H1 (cell line): ENCODE measurements around the gene DLL4. TPM values are rescaled to one million over a fixed set of nuclear protein-coding genes. Genes with fewer than 3 reads are reported as not detected.

Source experiments
- CTCF ChIA-PET: fragments of 300-600 bp; sonication (Branson Sonifier 250); formaldehyde crosslinking; loops from one replicate; lab custom pipeline; 2021; ENCODE audit not compliant: partially characterized antibody; lab: Charles Lee
- POLR2A ChIA-PET: fragments of 300-600 bp; sonication (Branson Sonifier 250); formaldehyde crosslinking; loops from one replicate; lab custom pipeline; 2021; ENCODE audit warnings: inconsistent platforms; ENCODE audit not compliant: partially characterized antibody; lab: Charles Lee
- DNase-seq, 2 experiments: peaks; one replicate each; pipeline versions ENCODE4 v3.0.0 to v3.0.0-alpha.2; 2010 to 2022; ENCODE audit warnings: low spot score in 2 of 2, low read depth in 1 of 2, mixed read lengths in 1 of 2
- FAIRE-seq: peaks from 2 replicates; lab custom pipeline; 2011; peaks lifted over from hg19 to GRCh38; lab: Jason Lieb, UNC
- H2AFZ ChIP-seq: 2 replicates; pipeline ENCODE4 v1.8.1; 2012; ENCODE audit warnings: low read length, inconsistent platforms
- H2AK5ac ChIP-seq: 2 replicates; pipeline ENCODE4 v1.6.1; 2013; ENCODE audit warnings: low read depth, low read length
- H2BK120ac ChIP-seq: replicated peaks from 2 replicates; pipeline ENCODE3; 2013; ENCODE audit warnings: low read depth, low read length, inconsistent platforms
- H2BK12ac ChIP-seq: 2 replicates; pipeline ENCODE4 v1.6.1; 2013; ENCODE audit warnings: low read depth, low read length
- H2BK15ac ChIP-seq: 2 replicates; pipeline ENCODE4 v1.6.1; 2013; ENCODE audit warnings: low read length
- H2BK20ac ChIP-seq: 2 replicates; pipeline ENCODE4 v1.6.1; 2013; ENCODE audit warnings: low read length
- H2BK5ac ChIP-seq: 2 replicates; pipeline ENCODE4 v1.6.1; 2013; ENCODE audit warnings: low read depth, low read length
- H3K14ac ChIP-seq: 2 replicates; pipeline ENCODE4 v1.6.1; 2013; ENCODE audit warnings: inconsistent platforms; ENCODE audit not compliant: insufficient read length
- H3K18ac ChIP-seq: 2 replicates; pipeline ENCODE4 v1.6.1; 2013; ENCODE audit warnings: low read length; ENCODE audit errors: extremely low read depth
- H3K23ac ChIP-seq: 2 replicates; pipeline ENCODE4 v1.6.1; 2013; ENCODE audit warnings: inconsistent platforms; ENCODE audit not compliant: insufficient read length
- H3K23me2 ChIP-seq: 2 replicates; pipeline ENCODE4 v1.6.1; 2013; ENCODE audit warnings: low read depth, low read length
- H3K27ac ChIP-seq: 2 replicates; pipeline ENCODE4 v1.6.1; 2011; ENCODE audit warnings: low read depth, low read length, inconsistent platforms
- H3K27me3 ChIP-seq, 4 experiments: replicated peaks in 1 of 4; 1 replicate in 1 of 4; 2 replicates in 3 of 4; pipeline versions ENCODE4 v1.6.1 to v1.8.1; 2011 to 2013; ENCODE audit warnings: low read length in 3 of 4, mild to moderate bottlenecking in 3 of 4, inconsistent platforms in 2 of 4, mixed read lengths in 2 of 4, moderate library complexity in 1 of 4; ENCODE audit not compliant: control insufficient read depth in 3 of 4, insufficient read depth in 3 of 4; ENCODE audit errors: extremely low read depth in 1 of 4
- H3K36me3 ChIP-seq, 4 experiments: 2 replicates each; pipeline versions ENCODE4 v1.6.1 to v1.8.1; 2011 to 2013; ENCODE audit warnings: mild to moderate bottlenecking in 4 of 4, low read length in 3 of 4, moderate library complexity in 2 of 4, control low read depth in 1 of 4, inconsistent platforms in 1 of 4; ENCODE audit not compliant: insufficient read depth in 4 of 4, control insufficient read depth in 2 of 4
- H3K4ac ChIP-seq: replicated peaks from 2 replicates; pipeline ENCODE3; 2013; ENCODE audit warnings: low read length, low read depth, mixed read lengths, inconsistent platforms; ENCODE audit not compliant: insufficient read length
- H3K4me1 ChIP-seq, 4 experiments: replicated peaks in 1 of 4; 1 replicate in 1 of 4; 2 replicates in 3 of 4; pipeline versions ENCODE4 v1.6.1 to v1.8.1; 2011 to 2013; ENCODE audit warnings: low read length in 3 of 4, inconsistent platforms in 2 of 4, mixed read lengths in 1 of 4; ENCODE audit not compliant: insufficient read depth in 4 of 4, control insufficient read depth in 3 of 4
- H3K4me2 ChIP-seq, 2 experiments: 2 replicates each; pipeline versions ENCODE4 v1.6.1 to v1.8.1; 2011 to 2013; ENCODE audit warnings: low read depth in 2 of 2, low read length in 2 of 2, control low read depth in 1 of 2, inconsistent platforms in 1 of 2, mild to moderate bottlenecking in 1 of 2; ENCODE audit not compliant: insufficient read depth in 1 of 2
- H3K4me3 ChIP-seq, 4 experiments: fragments of 200-600, 300-600 bp in 1 of 4; sonication (generic), shearing (Covaris generic), sonication (Bioruptor Twin) in 1 of 4; 2 replicates each; pipeline versions ENCODE4 v1.5.1 to v1.8.1; 2011 to 2016; ENCODE audit warnings: low read length in 4 of 4, low read depth in 3 of 4, control low read depth in 2 of 4, inconsistent platforms in 2 of 4, mild to moderate bottlenecking in 2 of 4, mixed read lengths in 1 of 4, moderate library complexity in 1 of 4; ENCODE audit not compliant: insufficient read depth in 2 of 4; ENCODE audit errors: extremely low read depth in 1 of 4
- H3K56ac ChIP-seq: replicated peaks from 2 replicates; pipeline ENCODE3; 2013; ENCODE audit warnings: low read depth, mild to moderate bottlenecking, mixed read lengths, low read length, inconsistent platforms; ENCODE audit not compliant: insufficient read length
- H3K79me1 ChIP-seq: 2 replicates; pipeline ENCODE4 v1.6.1; 2013; ENCODE audit warnings: low read depth, low read length, control low read depth
- H3K79me2 ChIP-seq, 2 experiments: 2 replicates each; pipeline versions ENCODE4 v1.6.1 to v1.8.1; 2012 to 2013; ENCODE audit warnings: low read length in 2 of 2, mild to moderate bottlenecking in 2 of 2, inconsistent platforms in 1 of 2; ENCODE audit not compliant: insufficient read depth in 2 of 2, control insufficient read depth in 1 of 2
- H3K9ac ChIP-seq, 4 experiments: replicated peaks in 1 of 4; 1 replicate in 1 of 4; 2 replicates in 3 of 4; pipeline versions ENCODE4 v1.6.1 to v1.8.1; 2011 to 2013; ENCODE audit warnings: low read depth in 3 of 4, low read length in 3 of 4, control low read depth in 2 of 4, mild to moderate bottlenecking in 2 of 4, moderate library complexity in 2 of 4, inconsistent platforms in 1 of 4; ENCODE audit errors: extremely low read depth in 1 of 4
- H3K9me3 ChIP-seq, 2 experiments: 2 replicates each; pipeline versions ENCODE4 v1.6.1 to v1.8.1; 2012 to 2013; ENCODE audit warnings: mild to moderate bottlenecking in 2 of 2, moderate library complexity in 2 of 2, control low read depth in 1 of 2, inconsistent platforms in 1 of 2, low read depth in 1 of 2, low read length in 1 of 2, mixed read lengths in 1 of 2; ENCODE audit not compliant: insufficient read depth in 2 of 2
- H4K20me1 ChIP-seq, 2 experiments: replicated peaks in 1 of 2; 2 replicates each; pipeline versions ENCODE3 to v1.8.1; 2011 to 2013; ENCODE audit warnings: inconsistent platforms in 2 of 2, low read length in 2 of 2, mild to moderate bottlenecking in 1 of 2; ENCODE audit not compliant: insufficient read depth in 2 of 2, control insufficient read depth in 1 of 2
- H4K5ac ChIP-seq: 2 replicates; pipeline ENCODE4 v1.6.1; 2013; ENCODE audit warnings: low read length, low read depth, mixed read lengths, inconsistent platforms; ENCODE audit not compliant: insufficient read length
- H4K8ac ChIP-seq: 2 replicates; pipeline ENCODE4 v1.8.0; 2013; ENCODE audit warnings: mild to moderate bottlenecking, moderate library complexity, low read length, inconsistent platforms; ENCODE audit not compliant: insufficient read depth; ENCODE audit errors: extremely low read depth
- H4K91ac ChIP-seq: replicated peaks from 2 replicates; pipeline ENCODE3; 2013; ENCODE audit warnings: low read length, mixed read lengths, inconsistent platforms; ENCODE audit not compliant: insufficient read length
- CEBPB ChIP-seq: IDR thresholded peaks from 2 replicates; pipeline ENCODE4 v1.6.1; 2012; ENCODE audit warnings: low read depth, low read length
- EZH2 ChIP-seq: fragments of 200-600 bp; sonication (generic); IDR thresholded peaks from 2 replicates; pipeline ENCODE4 v1.7.1; 2012; ENCODE audit warnings: low read depth, mild to moderate bottlenecking, moderate library complexity, low read length, inconsistent platforms; ENCODE audit not compliant: severe bottlenecking
- KDM4A ChIP-seq: IDR thresholded peaks from one replicate; pipeline ENCODE4 v1.7.1; 2012; ENCODE audit warnings: low read depth, mild to moderate bottlenecking, moderate library complexity, low read length, inconsistent platforms; ENCODE audit not compliant: severe bottlenecking
- RNF2 ChIP-seq: fragments of 200-900, 300-1000 bp; sonication (generic); IDR thresholded peaks from 2 replicates; pipeline ENCODE4 v1.7.1; 2016; ENCODE audit warnings: borderline replicate concordance, low read depth, mild to moderate bottlenecking, antibody characterized with exemption, low read length; ENCODE audit not compliant: poor library complexity, severe bottlenecking; ENCODE audit errors: missing control alignments
- SP4 ChIP-seq: IDR thresholded peaks from 2 replicates; pipeline ENCODE4 v1.6.1; 2012; ENCODE audit warnings: low read length, inconsistent platforms
- SUZ12 ChIP-seq: fragments of 200-600 bp; sonication (generic); IDR thresholded peaks from 2 replicates; pipeline ENCODE4 v1.6.1; 2012; ENCODE audit warnings: mild to moderate bottlenecking, inconsistent platforms, low read length, moderate library complexity, mixed read lengths
- YY1 ChIP-seq: IDR thresholded peaks from 2 replicates; pipeline ENCODE4 v1.6.1; 2011; ENCODE audit warnings: low read depth, mild to moderate bottlenecking, low read length
- WGBS, 2 experiments: shearing (Covaris generic) in 1 of 2; methylation state at CpG; one replicate each; pipeline versions ENCODE4 v1.1.6 to v1.1.7; 2013 to 2015; ENCODE audit warnings: low lambda C conversion rate in 2 of 2, mixed read lengths in 2 of 2, inconsistent platforms in 1 of 2, low coverage in 1 of 2, missing lambda C conversion rate in 1 of 2; ENCODE audit not compliant: insufficient replicate concordance in 2 of 2, insufficient coverage in 1 of 2, insufficient read length in 1 of 2; ENCODE audit errors: extremely low coverage in 1 of 2, missing lambda C conversion rate in 1 of 2; 5-methylcytosine and 5-hydroxymethylcytosine counted together
- polyA plus RNA-seq, 7 experiments: library from polyadenylated mRNA; depleted of rRNA in 3 of 7; stranded (reverse) in 5 of 7; unstranded in 2 of 7; fragments of >200 nt in 5 of 7; fragments of 200-250 nt in 2 of 7; gene quantifications; 1 replicate in 5 of 7; 2 replicates in 1 of 7; 4 replicates in 1 of 7; pipeline versions ENCODE4 v1.2.1 to v1.2.3, GENCODE V29; 2011 to 2013; ENCODE audit warnings: missing spikeins in 2 of 7, mixed read lengths in 2 of 7
- total RNA-seq: library from RNA; stranded (reverse); fragmentation: NEBNext Ultra II Directional; extraction: Animal tissue kit (Norgen Biotek cat#: 25700); gene quantifications from 2 replicates; pipeline ENCODE4 v1.2.1, GENCODE V29; 2021

DLL4 gene
- total and polyA plus RNA-seq, 2 of the 8 experiments (the other 6 are each of a cell fraction or from before 2014, with no cell fraction given), result 0.23 to 0.60 TPM

DNA sequence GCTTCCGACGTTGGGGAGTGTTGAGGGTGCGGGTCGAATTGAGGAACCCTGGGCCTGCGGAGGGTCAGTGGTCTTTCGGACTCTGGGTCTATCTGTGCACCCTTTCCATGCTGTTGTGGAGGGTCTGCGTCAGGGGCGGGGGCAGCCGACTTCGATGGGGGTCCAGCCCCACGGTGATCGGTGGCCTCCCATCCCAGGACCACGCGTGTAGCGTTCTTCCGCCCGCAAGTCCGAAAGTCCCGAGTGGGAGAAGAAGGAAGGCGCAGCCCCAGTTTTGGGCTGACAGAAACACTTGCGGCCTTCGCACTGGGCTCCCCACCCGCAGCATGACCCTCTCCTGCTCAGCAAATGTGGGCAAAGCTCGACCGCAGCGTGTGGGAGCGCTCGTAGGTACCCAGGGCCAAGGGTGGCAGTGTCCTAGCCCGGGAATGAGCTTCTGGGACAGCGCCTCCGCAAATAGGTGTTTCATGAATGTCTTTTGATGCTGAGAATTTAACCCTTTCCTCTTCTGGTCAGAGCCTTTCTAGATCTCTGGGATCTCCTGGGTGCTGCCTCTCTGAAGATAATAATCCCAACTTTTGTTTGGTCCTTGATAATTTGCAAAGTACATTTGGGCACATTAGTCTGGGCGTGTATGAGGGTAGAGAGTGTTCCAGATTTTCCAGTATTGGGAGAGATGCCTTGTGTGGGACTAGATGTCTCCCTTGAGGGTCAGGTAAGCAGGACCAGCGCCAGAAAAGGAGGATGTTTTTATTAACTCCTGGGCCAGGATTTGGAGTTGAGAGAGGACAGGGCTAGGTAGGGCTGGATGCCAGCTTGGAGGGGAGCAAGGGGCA is 2.3 kb upstream of the DLL4 start:
- no peak for DNase-seq
- no peaks in the 10 kb centered on the region for H3K79me2 ChIP-seq
- peak overlapping the region; percentile 87 to 97 for H3K4me2 ChIP-seq
- CTCF ChIA-PET, result interaction anchor here (0.7 to 33.1 kb wide), 6 partner anchors 2 to 92 kb away, joined by 3 to 619 read pairs (median 302); partner anchors contain the start of genes CHAC1, DLL4 and VPS18
- H2BK15ac ChIP-seq, result no peak overlapping the region; the same call in 1 of the 2 replicates
- H4K91ac ChIP-seq, result no peak overlapping the region
- H3K56ac ChIP-seq, result no peak overlapping the region
- H3K4ac ChIP-seq, result no peak overlapping the region
- H3K9ac ChIP-seq, result no peak overlapping the region
- no peak overlapping the region for H4K5ac ChIP-seq
- peaks cover 3 to 36% (median 21%) of the 10 kb centered on the region in 4 experiments for H3K4me1 ChIP-seq
- no peaks in the 10 kb centered on the region for H3K9me3 ChIP-seq
- H3K27me3 ChIP-seq, result peaks cover 75 to 99% (median 97%) of the 10 kb centered on the region in 4 experiments
- H2AK5ac ChIP-seq, result no peak overlapping the region
- H4K8ac ChIP-seq, result peak overlapping the region; percentile 62; the same call in 1 of the 2 replicates
- POLR2A ChIA-PET, result interaction anchor here (1.2 to 43.8 kb wide), 4 partner anchors 9 to 54 kb away, joined by 3 to 1505 read pairs (median 89); partner anchors contain the start of gene CHAC1
- WGBS, 2 experiments, result 9% methylated on average over 33 of the region's 33 CpGs; no CpG with 5 or more reads in 1 of the 2 experiments
- no peak overlapping the region for H3K23ac ChIP-seq
- peak overlapping the region; percentile 16 to 71 (median 29); a peak in 7 of 8 replicates for H3K4me3 ChIP-seq
- H4K20me1 ChIP-seq, result peaks cover 2 to 24% of the 10 kb centered on the region in 2 experiments
- no peaks in the 10 kb centered on the region for H3K79me1 ChIP-seq
- no peaks in the 10 kb centered on the region for H3K36me3 ChIP-seq
- H3K27ac ChIP-seq, result no peak overlapping the region
- no peak for FAIRE-seq
- TF ChIP-seq CEBPB, result no peak
- peak; percentile 80 for TF ChIP-seq EZH2
- peak; percentile 34 for TF ChIP-seq RNF2
- no peak for TF ChIP-seq SP4
- peak; percentile 87; the same call in 1 of the 2 replicates for TF ChIP-seq SUZ12
- TF ChIP-seq KDM4A, result no peak
- no peak for TF ChIP-seq YY1
- TF ChIP-seq, all 59 proteins: peak for 3
- no peak overlapping the region for H3K14ac ChIP-seq
- no peak overlapping the region for H2BK20ac ChIP-seq
- H3K18ac ChIP-seq, result peak overlapping the region; percentile 60; the same call in 1 of the 2 replicates
- H3K23me2 ChIP-seq, result peaks cover 29% of the 10 kb centered on the region; the same call in 1 of the 2 replicates
- no peak overlapping the region for H2BK5ac ChIP-seq
- H2AFZ ChIP-seq, result no peak overlapping the region
- no peak overlapping the region for H2BK120ac ChIP-seq
- H2BK12ac ChIP-seq, result peak overlapping the region; percentile 60; the same call in 1 of the 2 replicates
